GM13976 (cell line): ENCODE results near the gene SERPINE2.

ENCODE experiments used
- DNase-seq: peaks from one replicate; pipeline ENCODE4 v3.0.0; 2012; ENCODE audit warnings: low spot score
- in situ Hi-C: fragments of 300-500 bp; cut with MboI; formaldehyde crosslinking; loops from one replicate; pipeline ENCODE4 v1.12.0; 2022; ENCODE audit warnings: low sequenced_read_pairs, mixed read lengths, inconsistent platforms; ENCODE audit not compliant: unreplicated experiment
- TF ChIP-seq, protein P1 (sequence below): IDR thresholded peaks from 2 replicates; pipeline ENCODE4 v1.5.1; 2012; ENCODE audit warnings: borderline replicate concordance, mild to moderate bottlenecking; ENCODE audit not compliant: insufficient read depth; ENCODE audit errors: extremely low read depth, missing control alignments, control extremely low read depth

Gene SERPINE2

GRCh38 chr2:224078656-224079055, 39.6 kb upstream of the SERPINE2 start:
- DNase-seq, result no peak
- in situ Hi-C loops, result no loop called here
- TF ChIP-seq, protein P1, sequence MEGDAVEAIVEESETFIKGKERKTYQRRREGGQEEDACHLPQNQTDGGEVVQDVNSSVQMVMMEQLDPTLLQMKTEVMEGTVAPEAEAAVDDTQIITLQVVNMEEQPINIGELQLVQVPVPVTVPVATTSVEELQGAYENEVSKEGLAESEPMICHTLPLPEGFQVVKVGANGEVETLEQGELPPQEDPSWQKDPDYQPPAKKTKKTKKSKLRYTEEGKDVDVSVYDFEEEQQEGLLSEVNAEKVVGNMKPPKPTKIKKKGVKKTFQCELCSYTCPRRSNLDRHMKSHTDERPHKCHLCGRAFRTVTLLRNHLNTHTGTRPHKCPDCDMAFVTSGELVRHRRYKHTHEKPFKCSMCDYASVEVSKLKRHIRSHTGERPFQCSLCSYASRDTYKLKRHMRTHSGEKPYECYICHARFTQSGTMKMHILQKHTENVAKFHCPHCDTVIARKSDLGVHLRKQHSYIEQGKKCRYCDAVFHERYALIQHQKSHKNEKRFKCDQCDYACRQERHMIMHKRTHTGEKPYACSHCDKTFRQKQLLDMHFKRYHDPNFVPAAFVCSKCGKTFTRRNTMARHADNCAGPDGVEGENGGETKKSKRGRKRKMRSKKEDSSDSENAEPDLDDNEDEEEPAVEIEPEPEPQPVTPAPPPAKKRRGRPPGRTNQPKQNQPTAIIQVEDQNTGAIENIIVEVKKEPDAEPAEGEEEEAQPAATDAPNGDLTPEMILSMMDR, result no peak

- in situ Hi-C loops, result no loop called here
- DNase-seq, result no peak
Observed at GRCh38 chr2:224077773-224078507, 38.9 kb upstream of the SERPINE2 start.

DNA sequence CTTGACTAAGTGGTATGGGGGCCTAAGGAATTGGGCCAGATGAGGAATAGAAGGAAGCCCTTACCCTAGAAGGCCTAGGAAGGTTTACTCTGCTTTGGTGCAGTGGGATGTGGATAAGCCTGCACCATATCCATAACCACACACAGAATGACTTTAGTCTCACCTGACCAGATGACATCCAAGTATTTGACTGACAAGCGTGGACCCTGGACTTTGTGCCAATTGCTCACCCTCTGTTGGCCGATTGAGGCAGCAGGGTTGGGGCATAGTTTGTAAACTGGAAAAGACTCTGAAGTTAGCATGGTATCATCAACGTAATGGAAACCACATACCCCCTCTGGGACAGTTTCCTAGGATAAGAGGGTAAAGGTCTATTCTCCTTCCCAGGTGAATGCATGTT, 36.5 kb upstream of the SERPINE2 start:
- TF ChIP-seq, protein P1, result no peak
- in situ Hi-C loops, result no loop called here
- DNase-seq, result no peak

More at GRCh38 chr2:224077773-224078507, 38.9 kb upstream of the SERPINE2 start:
- TF ChIP-seq, protein P1, result no peak

DNA sequence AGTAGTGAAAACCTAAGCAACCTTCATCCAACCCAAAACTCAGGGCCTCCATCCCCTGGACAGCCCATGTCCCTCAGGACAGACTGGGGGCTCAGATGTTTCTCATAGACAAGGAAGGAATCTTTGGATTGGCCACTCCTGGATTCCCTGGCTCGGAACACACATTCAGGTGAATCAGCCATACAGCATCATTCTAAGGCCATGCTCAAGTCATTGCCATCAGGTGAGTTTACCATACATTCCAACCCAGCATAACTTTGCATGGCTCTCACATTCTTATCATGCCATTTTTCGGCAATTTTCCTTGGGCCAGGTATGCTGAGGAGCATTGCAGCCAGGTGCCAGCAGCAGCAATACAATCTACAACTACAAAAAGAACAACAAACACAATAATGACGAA, 34.6 kb upstream of the SERPINE2 start:
- no peak for DNase-seq
- in situ Hi-C loops, result no loop called here
- TF ChIP-seq, protein P1, result no peak

GRCh38 chr2:224072541-224073188, 33.6 kb upstream of the SERPINE2 start:
- in situ Hi-C loops, result no loop called here
- DNase-seq, result no peak
- TF ChIP-seq, protein P1, result no peak

DNA sequence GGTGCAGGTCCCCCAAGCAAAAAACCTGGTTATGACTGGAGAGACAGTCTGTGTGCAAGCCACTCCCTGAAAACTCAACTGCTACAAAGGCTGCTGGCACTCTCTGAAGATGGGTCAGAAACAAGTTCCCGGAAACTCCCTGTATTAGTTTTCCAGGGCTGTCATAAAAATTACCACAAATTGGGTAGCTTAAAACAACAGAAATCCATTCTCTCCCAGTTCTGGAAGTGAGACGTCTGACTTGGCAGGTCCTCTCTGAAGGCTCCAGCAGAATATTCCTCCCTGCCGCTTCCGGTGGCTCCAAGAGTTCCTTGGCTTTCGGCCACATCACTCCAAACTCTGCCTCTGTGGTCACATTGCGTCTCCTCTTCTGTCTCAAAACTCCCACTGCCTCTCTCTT, 30.1 kb upstream of the SERPINE2 start:
- in situ Hi-C loops, result no loop called here
- TF ChIP-seq, protein P1, result no peak
- DNase-seq, result no peak

DNA sequence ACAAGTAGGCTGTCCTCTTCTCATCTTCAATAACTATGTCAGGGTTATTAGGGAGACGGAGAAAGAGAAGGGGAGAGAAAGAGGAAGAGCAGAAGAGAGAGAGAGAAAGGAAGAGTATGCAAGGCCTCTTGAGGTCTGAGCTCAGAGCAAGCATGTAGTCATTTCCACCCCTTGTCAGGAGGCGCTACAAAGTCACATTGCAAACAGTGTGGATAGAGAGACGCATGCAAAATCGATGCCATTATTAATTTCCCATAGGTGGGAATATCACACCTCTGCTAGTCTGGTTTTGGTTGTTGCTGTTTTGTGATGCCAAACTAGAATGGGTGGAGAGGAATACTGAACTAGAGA, 24.2 kb upstream of the SERPINE2 start:
- in situ Hi-C loops, result no loop called here
- DNase-seq, result no peak
- TF ChIP-seq, protein P1, result no peak
